ENCODE measurements around the gene CYLD.

The CYLD gene

GRCh38 chr16:50762241-50762640 lies 20.4 kb downstream of the CYLD start:
- no peak for TF ChIP-seq CTCF (IDR thresholded peaks at IDR 0.05; ENCODE audit: low read depth, low read length, missing control alignments)

GRCh38 chr16:50763211-50763610 lies 21.3 kb downstream of the CYLD start:
- no peak for DNase-seq (ENCODE audit: extremely low read depth, low read depth)
- no peak overlapping the region for H3K4me3 ChIP-seq (replicated peaks; ENCODE audit: low read depth, low read length)
- TF ChIP-seq CTCF (IDR thresholded peaks at IDR 0.05; ENCODE audit: low read depth, low read length, missing control alignments), result no peak

More at GRCh38 chr16:50762241-50762640, 20.4 kb downstream of the CYLD start:
- H3K4me3 ChIP-seq (replicated peaks; ENCODE audit: low read depth, low read length), result no peak overlapping the region
- DNase-seq (ENCODE audit: extremely low read depth, low read depth), result no peak

- H3K4me3 ChIP-seq (replicated peaks; ENCODE audit: low read depth, low read length), result no peak overlapping the region
- DNase-seq (ENCODE audit: extremely low read depth, low read depth), result no peak
- TF ChIP-seq CTCF (IDR thresholded peaks at IDR 0.05; ENCODE audit: low read depth, low read length, missing control alignments), result no peak
These were observed 23.4 kb downstream of the CYLD start for GRCh38 chr16:50765260-50765659.

GRCh38 chr16:50765861-50766260 lies 24.0 kb downstream of the CYLD start:
- DNase-seq (ENCODE audit: extremely low read depth, low read depth), result no peak
- TF ChIP-seq CTCF (IDR thresholded peaks at IDR 0.05; ENCODE audit: low read depth, low read length, missing control alignments), result no peak
- no peak overlapping the region for H3K4me3 ChIP-seq (replicated peaks; ENCODE audit: low read depth, low read length)

GRCh38 chr16:50767197-50767596 lies 25.3 kb downstream of the CYLD start:
- no peak for DNase-seq (ENCODE audit: extremely low read depth, low read depth)
- no peak overlapping the region for H3K4me3 ChIP-seq (replicated peaks; ENCODE audit: low read depth, low read length)
- TF ChIP-seq CTCF (IDR thresholded peaks at IDR 0.05; ENCODE audit: low read depth, low read length, missing control alignments), result no peak

GRCh38 chr16:50771366-50771765 lies 29.5 kb downstream of the CYLD start:
- H3K4me3 ChIP-seq (replicated peaks; ENCODE audit: low read depth, low read length), result no peak overlapping the region
- no peak for TF ChIP-seq CTCF (IDR thresholded peaks at IDR 0.05; ENCODE audit: low read depth, low read length, missing control alignments)
- peak; percentile 26 for DNase-seq (ENCODE audit: extremely low read depth, low read depth)

GRCh38 chr16:50774405-50774804 lies 32.5 kb downstream of the CYLD start:
- DNase-seq (ENCODE audit: extremely low read depth, low read depth), result no peak
- no peak overlapping the region for H3K4me3 ChIP-seq (replicated peaks; ENCODE audit: low read depth, low read length)

More at GRCh38 chr16:50774405-50774804, 32.5 kb downstream of the CYLD start:
- TF ChIP-seq CTCF (IDR thresholded peaks at IDR 0.05; ENCODE audit: low read depth, low read length, missing control alignments), result no peak

Measured in HFF-Myc (cell line).